Medulla oblongata (tissue), 1 donor: ENCODE measurements around the gene EID2.

Experiments
- DNase-seq: peaks from one replicate; pipeline ENCODE4 v3.0.0-alpha.2; 2015; ENCODE audit errors: extremely low spot score

Gene EID2

DNA sequence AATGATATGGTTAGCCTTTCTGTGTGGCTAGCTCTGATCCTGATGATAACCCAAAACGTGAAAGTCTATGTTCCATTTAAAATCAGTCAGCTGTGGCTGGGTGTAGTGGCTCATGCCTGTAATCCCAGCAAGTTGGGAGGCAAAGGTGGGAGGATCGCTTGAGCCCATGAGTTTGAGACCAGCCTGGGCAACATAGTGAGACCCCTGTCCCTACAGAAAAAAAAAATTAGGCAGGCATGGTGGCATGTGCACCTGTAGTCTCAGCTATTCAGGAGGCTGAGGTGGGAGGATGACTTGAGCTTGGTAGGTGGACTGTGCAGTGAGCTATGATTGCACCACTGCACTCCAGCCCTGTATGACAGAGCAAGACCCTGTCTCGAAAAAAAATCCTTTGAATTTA, 6.2 kb downstream of the EID2 start:
- no peak for DNase-seq

DNA sequence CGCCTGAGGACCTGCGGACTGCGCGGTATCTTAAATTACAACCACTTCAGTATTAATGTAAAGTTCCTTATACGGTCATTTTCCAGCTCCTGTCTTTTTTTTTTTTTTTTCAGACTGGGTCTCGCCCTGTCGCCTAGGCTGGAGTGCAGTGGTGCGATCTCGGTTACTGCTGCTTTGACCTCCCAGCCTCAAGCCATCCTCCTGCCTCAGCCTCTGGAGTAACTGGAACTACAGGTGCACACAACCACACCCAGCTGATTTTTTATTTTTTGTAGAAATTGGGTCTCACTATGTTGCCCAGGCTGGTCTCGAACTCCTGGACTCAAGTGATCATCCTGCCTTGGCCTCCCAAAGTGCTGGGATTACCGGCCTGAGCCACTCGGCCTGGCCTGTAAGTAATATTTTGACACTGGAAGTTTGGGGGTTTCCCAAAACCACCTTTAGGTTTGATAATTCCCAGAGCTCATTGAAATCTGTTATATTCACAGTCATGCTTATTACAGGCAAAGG, 6.9 kb downstream of the EID2 start:
- DNase-seq: no peak

- peak; percentile 99 for DNase-seq
These were observed 7.5 kb downstream of the EID2 start, which contains the start of gene EID2B for GRCh38 chr19:39532233-39533002. Gene EID2B, minus strand, starts transcription at chr19:39532852. Its CDS starts 50 bp downstream, at chr19:39532802.

DNA sequence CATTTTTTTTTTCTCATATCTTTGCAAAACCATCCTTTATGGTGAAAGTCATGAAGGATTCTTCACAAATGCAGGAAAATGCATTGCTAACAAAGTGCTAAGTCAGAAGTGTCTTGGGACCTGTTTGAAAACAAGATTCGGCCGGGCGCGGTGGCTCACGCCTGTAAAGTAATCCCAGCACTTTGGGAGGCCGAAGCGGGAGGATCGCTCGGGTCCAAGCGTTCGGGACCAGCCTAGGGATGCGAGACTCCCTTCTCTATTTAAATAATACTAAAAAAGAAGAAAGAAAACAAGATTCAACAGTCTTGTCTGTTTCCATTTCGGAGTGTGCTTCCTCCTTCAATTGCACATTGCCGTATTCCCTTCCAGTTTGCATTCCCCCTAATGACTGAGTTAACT, 8.1 kb downstream of the EID2 start:
- DNase-seq: no peak

DNA sequence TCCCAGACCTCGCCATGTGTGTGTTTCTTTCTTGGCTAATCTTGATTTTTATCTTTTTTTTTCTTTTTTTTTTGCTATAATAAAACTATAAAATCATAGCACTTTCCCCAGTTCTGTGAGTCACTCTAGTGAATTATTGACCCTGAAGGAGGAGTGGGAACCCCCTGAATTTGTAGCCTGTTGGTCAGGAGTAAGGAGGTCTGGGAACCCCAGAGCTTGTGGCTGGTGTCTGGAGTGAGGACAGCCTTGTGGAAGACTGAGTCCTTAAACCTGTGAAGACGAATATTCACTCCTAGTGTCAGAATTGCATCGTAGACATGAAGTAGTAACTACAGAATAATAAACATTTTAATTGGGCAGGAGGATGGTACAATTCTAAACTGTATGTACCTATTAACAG, 14.8 kb downstream of the EID2 start:
- DNase-seq: no peak

DNA sequence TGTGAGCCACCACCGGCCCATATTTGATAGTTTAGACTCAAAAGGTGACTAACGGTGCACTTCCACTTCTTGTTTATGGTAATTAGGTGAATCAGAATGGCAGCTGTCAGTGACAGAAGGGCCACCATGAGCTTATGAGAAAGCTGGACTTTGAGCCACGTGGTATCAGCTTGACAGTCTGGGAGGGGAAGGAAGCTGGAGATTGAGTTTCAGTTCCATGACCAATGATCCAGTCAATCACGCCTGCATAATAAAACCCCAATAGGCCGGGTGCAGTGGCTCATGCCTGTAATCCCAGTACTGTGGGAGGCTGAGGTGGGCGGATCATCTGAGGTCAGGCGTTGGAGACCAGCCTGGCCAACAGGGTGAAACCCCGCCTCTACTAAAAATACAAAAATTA, 15.5 kb downstream of the EID2 start:
- DNase-seq: peak; percentile 21

DNA sequence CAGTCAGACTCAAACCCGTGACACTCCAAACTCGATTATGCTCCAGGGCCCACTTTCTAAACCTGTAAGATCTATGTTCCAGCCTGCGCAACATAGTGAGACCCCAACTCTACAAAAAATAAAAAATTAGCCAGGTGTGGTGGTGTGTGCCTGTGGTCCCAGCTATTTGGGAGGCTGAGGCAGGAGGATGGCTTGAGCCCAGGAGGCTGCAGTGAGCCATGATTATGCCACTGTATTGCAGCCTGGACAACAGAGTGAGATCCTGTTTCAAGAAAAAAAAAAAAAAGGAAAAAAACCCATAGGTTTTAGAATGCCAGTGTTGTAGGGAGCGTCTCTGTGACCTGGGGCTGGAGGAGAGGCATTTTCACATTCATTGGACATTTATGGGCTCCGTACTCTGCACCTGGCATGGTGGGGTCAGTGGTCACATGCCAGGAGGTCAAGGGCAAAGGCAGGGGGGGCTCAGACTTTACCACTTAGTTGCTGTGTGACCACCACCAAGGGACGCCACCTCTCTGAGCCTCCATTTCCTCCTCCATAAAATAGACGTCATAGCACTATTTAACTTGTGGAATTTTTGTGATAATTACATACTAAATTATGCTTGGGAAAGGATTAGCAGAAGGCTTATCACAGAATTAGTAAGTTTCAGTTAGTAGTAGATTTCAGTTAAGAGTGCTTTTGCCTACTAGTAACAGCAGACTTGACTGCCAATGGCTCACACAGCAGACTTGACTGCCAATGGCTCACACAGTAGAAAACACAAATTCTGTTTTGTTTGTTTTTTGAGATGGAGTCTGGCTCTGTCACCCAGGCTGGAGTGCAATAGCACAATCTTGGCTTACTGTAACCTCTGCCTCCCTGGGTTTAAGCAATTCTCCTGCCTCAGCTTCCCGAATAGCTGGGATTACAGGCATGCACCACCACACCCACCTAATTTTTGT, 19.1 kb downstream of the EID2 start:
- DNase-seq: no peak

GRCh38 chr19:39518975-39519374, 21.0 kb downstream of the EID2 start:
- DNase-seq: no peak

DNA sequence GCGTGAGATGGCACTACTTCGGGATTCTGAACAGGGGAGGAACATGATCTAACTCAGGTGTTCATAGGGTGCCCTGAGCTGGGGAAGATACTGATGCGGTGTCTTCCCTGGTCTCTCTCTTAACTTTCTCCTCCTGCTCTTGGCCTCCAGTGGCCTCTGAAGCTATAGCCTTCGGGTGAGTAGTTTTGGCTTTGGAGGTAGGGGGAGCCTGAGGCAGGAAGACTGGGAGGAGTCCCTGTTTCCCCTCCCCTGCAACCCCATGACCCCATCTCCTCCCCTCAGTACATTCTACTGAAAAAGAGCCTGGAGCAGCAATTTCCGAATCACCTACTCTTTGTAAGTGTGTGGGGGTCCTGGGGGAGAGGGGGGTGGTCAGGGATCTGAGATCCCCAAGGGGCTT, 21.5 kb downstream of the EID2 start:
- no peak for DNase-seq

GRCh38 chr19:39517432-39517831, 22.5 kb downstream of the EID2 start:
- no peak for DNase-seq

- DNase-seq: no peak
These were observed 23.7 kb downstream of the EID2 start for GRCh38 chr19:39516270-39516669.

DNA sequence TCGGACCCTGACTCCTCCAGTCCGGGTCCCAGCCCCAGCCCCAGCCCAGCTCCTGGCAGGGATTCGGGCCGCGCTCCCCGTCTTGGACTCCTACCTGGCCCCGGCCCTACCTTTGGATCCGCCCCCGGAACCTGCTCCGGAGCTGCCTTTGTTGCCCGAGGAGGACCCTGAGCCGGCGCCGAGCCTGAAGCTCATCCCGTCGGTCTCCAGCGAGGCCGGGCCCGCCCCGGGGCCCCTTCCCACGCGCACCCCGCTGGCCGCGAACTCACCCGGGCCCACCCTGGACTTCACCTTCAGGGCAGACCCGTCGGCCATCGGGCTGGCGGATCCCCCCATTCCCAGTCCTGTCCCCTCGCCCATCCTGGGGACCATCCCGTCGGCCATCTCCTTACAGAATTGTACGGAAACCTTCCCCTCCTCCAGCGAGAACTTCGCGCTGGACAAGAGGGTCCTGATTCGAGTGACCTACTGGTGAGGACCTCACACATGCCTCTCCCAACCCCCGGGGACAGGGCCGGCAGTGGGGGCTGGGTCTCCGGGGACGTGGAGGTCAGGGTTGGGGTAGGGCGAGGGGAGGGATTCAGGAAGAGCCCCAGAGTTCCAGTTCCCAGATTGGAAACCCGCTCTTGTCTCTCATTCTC, 24.3 kb downstream of the EID2 start:
- no peak for DNase-seq

- no peak for DNase-seq
These were observed 25.0 kb downstream of the EID2 start, which contains the start of gene SELENOV for GRCh38 chr19:39514840-39515550. Gene SELENOV, plus strand, starts transcription at chr19:39515139. Its CDS starts 74 bp downstream, at chr19:39515213.

DNA sequence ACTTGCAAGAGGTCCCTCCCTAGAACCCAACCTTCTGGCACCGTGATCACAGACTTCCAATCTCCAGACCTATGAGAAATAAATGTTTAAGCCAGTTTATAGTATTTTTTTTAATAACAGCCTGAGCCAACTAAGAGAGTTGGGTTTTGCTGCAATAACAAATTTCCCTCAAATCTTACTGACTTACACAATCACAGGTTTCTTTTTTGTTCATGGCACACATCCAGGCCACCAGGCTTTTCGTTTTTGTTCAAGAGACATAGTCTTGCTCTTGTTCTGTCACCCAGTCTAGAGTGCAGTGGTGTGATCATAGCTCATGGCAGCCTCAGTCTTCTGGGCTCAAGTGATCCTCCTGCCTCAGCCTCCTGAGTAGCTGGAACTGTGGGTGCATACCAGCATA, 27.0 kb downstream of the EID2 start:
- no peak for DNase-seq

DNA sequence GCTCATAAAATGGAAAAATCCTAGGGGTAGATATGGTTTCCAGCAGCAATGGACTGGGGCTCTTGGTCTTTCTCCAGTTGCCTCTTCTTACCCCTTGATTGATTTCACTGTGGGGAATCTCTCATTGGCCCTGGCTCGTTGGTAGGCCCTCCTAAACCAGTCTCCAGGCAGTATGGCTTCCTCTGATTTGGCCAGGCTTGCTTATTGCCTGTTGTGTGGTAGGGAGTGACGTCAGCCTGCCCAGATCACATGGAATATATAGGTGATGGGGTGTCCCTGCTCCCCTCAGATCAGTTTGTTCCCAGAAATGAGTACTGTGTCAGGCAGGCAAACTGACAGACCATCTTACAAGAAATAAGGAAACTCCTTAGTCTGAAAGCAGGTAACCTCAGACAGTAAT, 30.7 kb downstream of the EID2 start:
- no peak for DNase-seq

- DNase-seq: no peak
These were observed 31.3 kb downstream of the EID2 start for GRCh38 chr19:39508629-39509028.

DNA sequence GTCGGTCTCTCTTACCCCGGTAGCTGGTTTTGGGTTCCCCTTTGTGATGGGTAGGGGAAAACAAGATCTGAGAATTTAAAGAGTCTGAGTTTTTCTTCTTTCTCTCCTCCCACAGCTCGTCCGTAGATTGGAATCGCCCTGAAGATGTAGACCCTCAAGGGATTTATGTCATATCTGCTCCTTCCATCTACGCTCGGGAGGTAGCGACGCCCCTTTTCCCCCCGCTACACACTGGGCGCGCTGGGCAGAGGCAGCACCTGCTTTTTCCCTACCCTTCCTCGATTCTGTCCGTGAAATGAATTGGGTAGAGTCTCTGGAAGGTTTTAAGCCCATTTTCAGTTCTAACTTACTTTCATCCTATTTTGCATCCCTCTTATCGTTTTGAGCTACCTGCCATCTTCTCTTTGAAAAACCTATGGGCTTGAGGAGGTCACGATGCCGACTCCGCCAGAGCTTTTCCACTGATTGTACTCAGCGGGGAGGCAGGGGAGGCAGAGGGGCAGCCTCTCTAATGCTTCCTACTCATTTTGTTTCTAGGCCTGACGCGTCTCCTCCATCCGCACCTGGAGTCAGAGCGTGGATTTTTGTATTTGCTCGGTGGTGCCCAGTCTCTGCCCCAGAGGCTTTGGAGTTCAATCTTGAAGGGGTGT, 32.1 kb downstream of the EID2 start:
- no peak for DNase-seq

- no peak for DNase-seq
These were observed 32.8 kb downstream of the EID2 start for GRCh38 chr19:39506944-39507714.

DNA sequence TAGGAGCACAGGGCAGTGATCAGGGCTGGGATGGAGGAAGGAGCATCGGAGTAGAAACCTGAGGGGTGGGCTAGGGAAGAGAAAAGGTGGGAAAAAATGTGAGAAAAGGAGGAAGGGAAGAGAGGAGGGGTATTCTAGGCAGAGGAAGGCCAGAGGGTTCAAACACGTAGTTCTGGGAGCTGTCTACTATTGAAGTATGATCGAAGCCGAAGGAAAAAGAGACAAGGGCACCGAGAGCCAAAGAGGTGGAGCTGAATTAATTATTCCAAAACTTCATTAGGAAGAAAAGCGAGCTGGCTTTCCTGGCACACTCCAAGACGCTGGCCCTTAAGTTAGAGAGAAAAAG, 33.4 kb downstream of the EID2 start:
- no peak for DNase-seq
